ENCODE data around the gene ACSL3.

DNA sequence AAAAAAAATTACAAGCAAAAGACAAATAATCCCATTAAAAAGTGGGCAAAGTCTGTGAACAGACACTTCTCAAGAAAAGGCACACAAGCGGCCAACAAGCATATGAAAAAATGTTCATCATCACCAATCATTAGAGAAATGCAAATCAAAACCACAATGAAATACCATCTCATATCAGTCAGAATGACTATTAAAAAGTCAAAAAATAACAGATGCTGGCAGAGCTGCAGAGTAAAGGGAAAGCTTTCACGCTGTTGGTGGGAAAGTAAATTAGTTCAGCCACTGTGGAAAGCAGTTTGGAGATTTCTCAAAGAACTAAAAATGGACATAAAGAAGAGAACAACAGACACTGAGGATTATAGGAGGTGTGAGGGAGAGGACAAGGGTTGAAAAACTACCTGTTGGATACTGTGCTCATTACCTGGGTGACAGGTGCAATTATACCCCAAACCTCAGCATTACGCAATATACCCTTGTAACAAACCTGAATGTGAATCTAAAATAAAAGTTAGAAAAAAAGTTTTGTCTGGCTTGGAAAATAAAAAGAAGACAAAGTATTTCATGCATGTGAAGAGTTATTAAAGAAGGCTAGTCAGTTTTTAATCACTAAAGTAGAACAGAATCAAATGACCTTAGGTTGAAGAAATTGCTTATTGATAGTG is 8.7 kb upstream of the ACSL3 start:
- TF ChIP-seq, protein P1, sequence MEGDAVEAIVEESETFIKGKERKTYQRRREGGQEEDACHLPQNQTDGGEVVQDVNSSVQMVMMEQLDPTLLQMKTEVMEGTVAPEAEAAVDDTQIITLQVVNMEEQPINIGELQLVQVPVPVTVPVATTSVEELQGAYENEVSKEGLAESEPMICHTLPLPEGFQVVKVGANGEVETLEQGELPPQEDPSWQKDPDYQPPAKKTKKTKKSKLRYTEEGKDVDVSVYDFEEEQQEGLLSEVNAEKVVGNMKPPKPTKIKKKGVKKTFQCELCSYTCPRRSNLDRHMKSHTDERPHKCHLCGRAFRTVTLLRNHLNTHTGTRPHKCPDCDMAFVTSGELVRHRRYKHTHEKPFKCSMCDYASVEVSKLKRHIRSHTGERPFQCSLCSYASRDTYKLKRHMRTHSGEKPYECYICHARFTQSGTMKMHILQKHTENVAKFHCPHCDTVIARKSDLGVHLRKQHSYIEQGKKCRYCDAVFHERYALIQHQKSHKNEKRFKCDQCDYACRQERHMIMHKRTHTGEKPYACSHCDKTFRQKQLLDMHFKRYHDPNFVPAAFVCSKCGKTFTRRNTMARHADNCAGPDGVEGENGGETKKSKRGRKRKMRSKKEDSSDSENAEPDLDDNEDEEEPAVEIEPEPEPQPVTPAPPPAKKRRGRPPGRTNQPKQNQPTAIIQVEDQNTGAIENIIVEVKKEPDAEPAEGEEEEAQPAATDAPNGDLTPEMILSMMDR (IDR thresholded peaks at IDR 0.05): no peak
- TF ChIP-seq POLR2A (IDR thresholded peaks at IDR 0.05): no peak

Measured in testis (tissue), 2 donors.